AG10803 (cell line): ENCODE results near the gene TMCC1.
"Not testable (repeated sequence)": the region's sequence is repeated elsewhere in the genome, so short reads cannot be mapped to it uniquely, and the experiment has no call there.

Experiments used
- DNase-seq: peaks from one replicate; pipeline ENCODE4 v3.0.0; 2010; ENCODE audit warnings: low read depth
- H3K4me3 ChIP-seq: 2 replicates; pipeline ENCODE4 v1.5.1; 2011; ENCODE audit warnings: mild to moderate bottlenecking, low read length, control low read depth
- TF ChIP-seq, protein P1 (sequence below): conservative IDR thresholded peaks from 2 replicates; pipeline ENCODE4 v1.5.1; 2011; ENCODE audit warnings: mild to moderate bottlenecking, low read length, control low read depth, inconsistent platforms

Gene TMCC1

DNA sequence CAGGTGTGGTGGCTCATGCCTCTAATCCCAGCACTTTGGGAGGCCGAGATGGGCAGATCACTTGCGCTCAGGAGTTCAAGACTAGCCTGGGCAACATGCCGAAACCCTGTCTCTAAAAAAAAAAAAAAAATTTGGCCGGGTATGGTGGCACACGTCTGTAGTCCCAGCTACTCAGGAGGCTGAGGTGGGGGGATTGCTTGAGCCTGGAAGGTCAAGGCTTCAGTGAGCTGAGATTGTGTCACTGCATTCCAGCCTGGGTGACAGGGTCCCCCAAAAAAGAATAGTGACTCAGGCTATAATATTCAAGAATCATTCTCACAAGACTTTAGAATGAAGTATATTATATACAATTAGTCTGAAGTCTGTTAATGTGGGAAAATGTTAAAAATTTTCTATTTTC, 216.5 kb downstream of the TMCC1 start:
- no peak overlapping the region for H3K4me3 ChIP-seq
- DNase-seq, result no peak
- TF ChIP-seq, protein P1, sequence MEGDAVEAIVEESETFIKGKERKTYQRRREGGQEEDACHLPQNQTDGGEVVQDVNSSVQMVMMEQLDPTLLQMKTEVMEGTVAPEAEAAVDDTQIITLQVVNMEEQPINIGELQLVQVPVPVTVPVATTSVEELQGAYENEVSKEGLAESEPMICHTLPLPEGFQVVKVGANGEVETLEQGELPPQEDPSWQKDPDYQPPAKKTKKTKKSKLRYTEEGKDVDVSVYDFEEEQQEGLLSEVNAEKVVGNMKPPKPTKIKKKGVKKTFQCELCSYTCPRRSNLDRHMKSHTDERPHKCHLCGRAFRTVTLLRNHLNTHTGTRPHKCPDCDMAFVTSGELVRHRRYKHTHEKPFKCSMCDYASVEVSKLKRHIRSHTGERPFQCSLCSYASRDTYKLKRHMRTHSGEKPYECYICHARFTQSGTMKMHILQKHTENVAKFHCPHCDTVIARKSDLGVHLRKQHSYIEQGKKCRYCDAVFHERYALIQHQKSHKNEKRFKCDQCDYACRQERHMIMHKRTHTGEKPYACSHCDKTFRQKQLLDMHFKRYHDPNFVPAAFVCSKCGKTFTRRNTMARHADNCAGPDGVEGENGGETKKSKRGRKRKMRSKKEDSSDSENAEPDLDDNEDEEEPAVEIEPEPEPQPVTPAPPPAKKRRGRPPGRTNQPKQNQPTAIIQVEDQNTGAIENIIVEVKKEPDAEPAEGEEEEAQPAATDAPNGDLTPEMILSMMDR, result no peak

DNA sequence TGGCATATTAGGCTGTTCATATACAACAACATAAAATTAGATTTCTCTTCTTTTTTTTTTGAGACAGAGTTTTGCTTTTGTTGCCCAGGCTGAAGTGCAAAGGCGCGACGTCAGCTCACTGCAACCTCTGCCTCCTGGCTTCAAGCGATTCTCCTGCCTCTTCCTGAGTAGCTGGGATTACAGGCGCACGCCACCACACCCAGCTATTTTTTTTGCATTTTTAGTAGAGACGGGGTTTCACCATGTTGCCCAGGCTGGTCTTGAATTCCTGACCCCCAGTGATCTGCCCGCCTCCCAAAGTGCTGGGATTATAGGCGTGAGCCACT, 218.8 kb downstream of the TMCC1 start:
- not testable (repeated sequence) for H3K4me3 ChIP-seq, DNase-seq

DNA sequence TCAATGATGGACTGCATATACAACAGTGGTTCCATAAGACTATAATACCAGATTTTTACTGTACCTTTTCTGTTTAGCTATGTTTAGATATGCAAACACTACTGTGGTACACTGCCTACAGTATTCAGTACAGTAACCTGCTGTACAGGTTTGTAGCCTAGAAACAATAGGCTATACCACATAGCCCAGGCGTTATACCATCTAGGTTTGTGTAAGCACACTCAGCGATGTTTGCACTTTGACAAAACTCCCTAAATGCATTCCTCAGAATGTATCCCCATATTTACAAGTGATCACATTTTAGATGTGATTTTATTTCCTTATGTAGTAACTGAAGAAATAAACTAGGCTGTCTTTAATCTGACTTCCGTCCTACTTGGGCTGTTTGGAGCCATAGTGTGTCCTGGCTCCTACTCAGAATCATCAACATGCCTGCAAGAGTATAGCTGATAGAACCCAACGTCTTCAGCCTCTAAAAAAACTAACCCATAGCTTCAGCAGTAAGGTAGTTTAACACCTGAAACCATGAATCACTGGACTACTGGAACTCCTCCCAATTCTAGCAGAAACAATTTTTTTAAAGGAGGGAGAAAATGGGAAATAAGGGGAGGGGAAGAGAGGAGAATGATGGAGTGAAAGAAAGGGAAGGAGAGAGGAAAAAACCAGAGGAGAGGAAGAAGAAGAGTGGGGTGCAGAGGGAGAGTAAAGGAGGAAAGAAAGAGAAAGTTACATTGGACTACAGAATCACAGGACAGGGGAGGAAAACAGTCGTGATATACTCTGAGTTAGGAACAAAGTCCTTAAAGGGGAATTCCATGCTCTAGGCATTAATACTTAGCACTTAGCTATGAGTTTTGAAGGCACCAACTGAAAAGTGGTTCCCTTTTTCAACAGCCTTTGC, 219.4 kb downstream of the TMCC1 start:
- no peak overlapping the region for H3K4me3 ChIP-seq
- DNase-seq, result no peak
- TF ChIP-seq, protein P1, result no peak

DNA sequence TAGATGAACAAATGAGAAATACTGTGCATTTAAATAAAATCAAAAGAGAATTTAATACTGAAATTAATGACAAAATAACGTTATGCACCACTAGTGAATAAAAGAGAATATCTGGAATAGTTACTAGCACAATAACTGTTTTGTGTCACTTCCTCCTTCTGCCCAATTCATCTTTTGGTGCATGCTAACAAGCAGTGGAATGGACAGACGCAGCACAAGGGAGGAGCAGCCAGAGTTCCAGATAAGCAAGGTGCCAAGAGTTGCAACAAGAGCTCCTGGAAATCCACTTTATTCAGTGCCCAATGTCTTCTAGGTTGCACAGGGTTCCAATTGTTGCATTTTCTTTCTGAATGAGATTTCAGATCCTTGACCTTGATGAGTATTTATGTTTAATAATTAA, 220.5 kb downstream of the TMCC1 start:
- no peak for DNase-seq
- TF ChIP-seq, protein P1, result no peak
- H3K4me3 ChIP-seq, result no peak overlapping the region

DNA sequence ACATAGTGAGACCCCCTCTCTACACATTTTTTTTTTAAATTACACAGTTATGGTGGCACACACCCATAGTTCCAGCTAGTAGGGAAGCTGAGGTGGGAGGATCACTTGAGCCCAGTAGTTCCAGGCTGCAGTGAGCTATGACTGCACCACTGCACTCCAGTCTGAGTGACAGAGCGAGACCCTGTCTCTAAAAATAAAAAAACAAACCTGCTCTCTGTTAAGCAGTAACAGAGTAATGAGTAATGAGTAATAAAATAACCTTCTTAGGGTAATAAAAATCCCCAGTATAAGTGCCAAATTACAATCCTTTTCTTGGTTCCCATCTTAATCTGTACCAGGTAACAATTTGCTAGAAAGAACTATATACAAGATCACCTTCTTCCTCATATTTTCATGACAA, 221.1 kb downstream of the TMCC1 start:
- DNase-seq, result no peak
- H3K4me3 ChIP-seq, result no peak overlapping the region
- TF ChIP-seq, protein P1, result no peak

DNA sequence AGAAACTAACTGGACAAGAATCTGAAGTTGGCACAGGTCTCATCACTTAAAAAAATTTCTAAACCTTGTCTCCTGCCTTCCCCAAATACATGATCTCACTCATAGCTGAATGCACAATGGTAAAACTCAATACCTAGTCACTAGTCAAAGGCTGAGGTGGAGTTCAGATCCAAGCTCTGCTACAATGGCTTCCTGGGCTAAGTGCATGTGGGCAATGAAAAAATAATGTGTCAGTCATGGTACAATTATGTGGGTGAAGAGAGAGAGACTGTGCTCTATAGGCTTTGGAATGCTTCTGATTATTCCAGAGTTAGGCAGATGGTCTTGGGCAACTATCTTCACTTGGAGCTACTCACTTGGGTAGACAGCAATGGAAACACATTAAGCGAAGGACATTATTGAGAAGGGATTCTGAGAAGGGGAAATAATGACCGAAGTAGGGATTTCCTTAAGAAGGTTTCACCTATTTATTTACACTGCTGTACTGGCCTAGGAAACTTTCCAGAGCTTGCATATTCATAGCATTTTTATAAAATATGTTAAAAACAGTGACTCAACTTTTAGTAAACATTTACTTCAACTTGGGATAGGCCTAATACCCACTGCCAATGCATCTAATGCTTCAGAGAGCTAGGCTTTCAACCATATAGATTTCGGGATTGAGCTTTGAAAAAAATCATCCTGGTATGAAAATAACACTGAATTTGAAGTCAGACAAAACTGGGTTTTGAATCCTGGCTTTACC, 228.3 kb downstream of the TMCC1 start:
- TF ChIP-seq, protein P1, result no peak
- no peak overlapping the region for H3K4me3 ChIP-seq
- DNase-seq, result peak; percentile 78

DNA sequence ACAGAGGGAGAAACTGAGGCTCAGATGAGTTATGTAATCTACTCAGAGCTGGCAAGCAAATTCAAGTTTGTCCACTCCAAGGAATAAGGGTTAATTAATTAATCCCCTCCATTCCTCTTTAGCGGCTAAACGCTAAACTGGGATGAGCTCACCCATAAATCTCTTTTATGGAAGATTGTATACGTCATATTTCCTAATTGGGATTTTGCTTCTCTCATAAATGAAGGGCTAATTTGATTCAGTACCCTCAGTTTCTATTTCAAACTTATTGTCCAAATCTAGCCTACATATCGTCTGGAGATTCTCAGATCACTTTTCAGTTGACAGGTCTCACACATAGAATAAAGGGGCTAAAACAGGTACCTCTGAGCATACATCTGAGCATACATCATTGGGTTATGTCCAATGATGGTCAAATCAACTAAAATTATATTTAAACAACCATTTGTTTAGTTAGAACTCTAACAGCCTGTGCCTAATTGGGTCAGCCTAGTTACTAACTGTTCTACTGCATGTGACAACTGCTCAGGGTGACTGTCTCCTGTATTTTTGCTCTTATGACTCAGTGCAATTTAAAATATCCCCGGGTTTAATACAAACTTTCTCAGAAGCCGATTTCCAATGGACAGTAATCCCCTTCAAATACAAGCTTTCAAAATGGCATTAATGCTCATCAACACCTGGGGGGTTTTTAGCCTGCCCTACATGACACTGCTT, 229.4 kb downstream of the TMCC1 start:
- TF ChIP-seq, protein P1, result no peak
- no peak for DNase-seq
- no peak overlapping the region for H3K4me3 ChIP-seq
